Measurements from ENCODE around the gene GPHN.

Gene GPHN

GRCh38 chr14:67004521-67004920 lies 496.6 kb downstream of the GPHN start:
- no peak for TF ChIP-seq POLR2AphosphoS5 (IDR thresholded peaks at IDR 0.05; ENCODE audit: low read depth, low read length)
- TF ChIP-seq PAX5 (IDR thresholded peaks at IDR 0.05; ENCODE audit: insufficient read depth, low read length, severe bottlenecking) = no peak
- no peak for TF ChIP-seq TAF1 (IDR thresholded peaks at IDR 0.05; ENCODE audit: low read depth, low read length)
- TF ChIP-seq SPI1 (IDR thresholded peaks at IDR 0.05; ENCODE audit: low read depth, low read length) = no peak
- no peak for TF ChIP-seq POLR2A (IDR thresholded peaks at IDR 0.05; ENCODE audit: low read depth, low read length)
- TF ChIP-seq POU2F2 (IDR thresholded peaks at IDR 0.05; ENCODE audit: low read depth, low read length) = no peak
- no peak for FAIRE-seq
- no peak for DNase-seq (ENCODE audit: insufficient read length, low spot score)

DNA sequence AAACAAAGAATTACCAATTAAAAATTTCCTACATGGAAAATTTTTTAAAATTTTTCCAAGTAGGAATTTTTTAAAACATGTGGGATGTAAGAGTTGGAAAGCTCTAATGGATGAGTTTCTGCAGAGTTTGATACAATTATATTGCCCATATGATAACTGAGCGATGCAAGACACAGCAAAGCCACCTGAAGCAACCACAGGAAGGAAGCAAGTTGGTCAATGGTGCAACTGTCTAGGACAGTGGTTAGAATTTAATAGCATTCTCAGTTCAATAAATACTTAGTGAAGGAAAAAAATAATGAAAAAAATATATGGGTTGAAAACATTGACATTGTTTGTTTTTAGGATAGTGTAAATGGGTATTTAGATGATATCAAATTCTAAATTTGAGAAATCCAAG lies 502.7 kb downstream of the GPHN start:
- no peak for DNase-seq (ENCODE audit: insufficient read length, low spot score)
- TF ChIP-seq PAX5 (IDR thresholded peaks at IDR 0.05; ENCODE audit: insufficient read depth, low read length, severe bottlenecking) (no peak), POLR2A (IDR thresholded peaks at IDR 0.05; ENCODE audit: low read depth, low read length) (no peak), POLR2AphosphoS5 (IDR thresholded peaks at IDR 0.05; ENCODE audit: low read depth, low read length) (no peak), SPI1 (IDR thresholded peaks at IDR 0.05; ENCODE audit: low read depth, low read length) (no peak), TAF1 (IDR thresholded peaks at IDR 0.05; ENCODE audit: low read depth, low read length) (no peak), POU2F2 (IDR thresholded peaks at IDR 0.05; ENCODE audit: low read depth, low read length) (no peak)
- no peak for FAIRE-seq

- no peak for FAIRE-seq
These were observed 508.9 kb downstream of the GPHN start for GRCh38 chr14:67016856-67017255.

GRCh38 chr14:67018720-67019119 lies 510.8 kb downstream of the GPHN start:
- TF ChIP-seq POLR2AphosphoS5 (IDR thresholded peaks at IDR 0.05; ENCODE audit: low read depth, low read length) (no peak), SPI1 (IDR thresholded peaks at IDR 0.05; ENCODE audit: low read depth, low read length) (peak; percentile 95), POU2F2 (IDR thresholded peaks at IDR 0.05; ENCODE audit: low read depth, low read length) (no peak), PAX5 (IDR thresholded peaks at IDR 0.05; ENCODE audit: insufficient read depth, low read length, severe bottlenecking) (no peak), TAF1 (IDR thresholded peaks at IDR 0.05; ENCODE audit: low read depth, low read length) (no peak), POLR2A (IDR thresholded peaks at IDR 0.05; ENCODE audit: low read depth, low read length) (no peak)
- DNase-seq (ENCODE audit: insufficient read length, low spot score) (no peak), FAIRE-seq (peak; percentile 87)

More at GRCh38 chr14:67016856-67017255, 508.9 kb downstream of the GPHN start:
- TF ChIP-seq SPI1 (IDR thresholded peaks at IDR 0.05; ENCODE audit: low read depth, low read length) = no peak
- no peak for TF ChIP-seq POLR2AphosphoS5 (IDR thresholded peaks at IDR 0.05; ENCODE audit: low read depth, low read length)
- TF ChIP-seq TAF1 (IDR thresholded peaks at IDR 0.05; ENCODE audit: low read depth, low read length) = no peak
- TF ChIP-seq PAX5 (IDR thresholded peaks at IDR 0.05; ENCODE audit: insufficient read depth, low read length, severe bottlenecking) = no peak
- TF ChIP-seq POU2F2 (IDR thresholded peaks at IDR 0.05; ENCODE audit: low read depth, low read length) = no peak
- TF ChIP-seq POLR2A (IDR thresholded peaks at IDR 0.05; ENCODE audit: low read depth, low read length) = no peak
- no peak for DNase-seq (ENCODE audit: insufficient read length, low spot score)

DNA sequence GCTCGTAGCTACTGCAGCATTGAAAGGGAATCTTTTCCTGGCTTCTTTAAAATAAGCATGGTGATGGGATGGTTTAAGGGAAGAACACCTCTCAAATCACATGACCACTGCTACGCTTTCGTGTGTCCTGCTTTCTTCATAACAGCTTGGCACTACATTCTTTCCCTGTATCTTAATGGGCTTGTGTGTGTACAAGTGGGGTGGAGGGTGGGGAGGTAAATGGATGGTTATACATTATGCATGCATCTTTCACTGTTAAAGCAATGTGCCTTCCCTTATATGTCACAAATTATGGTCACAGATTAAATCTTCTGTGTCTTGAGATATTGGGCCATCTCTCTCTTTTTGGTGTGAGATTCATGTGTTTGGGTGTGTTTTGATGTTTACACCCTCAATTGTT lies 511.8 kb downstream of the GPHN start:
- TF ChIP-seq POLR2AphosphoS5 (IDR thresholded peaks at IDR 0.05; ENCODE audit: low read depth, low read length) (no peak), TAF1 (IDR thresholded peaks at IDR 0.05; ENCODE audit: low read depth, low read length) (no peak), POU2F2 (IDR thresholded peaks at IDR 0.05; ENCODE audit: low read depth, low read length) (no peak), POLR2A (IDR thresholded peaks at IDR 0.05; ENCODE audit: low read depth, low read length) (no peak), PAX5 (IDR thresholded peaks at IDR 0.05; ENCODE audit: insufficient read depth, low read length, severe bottlenecking) (no peak), SPI1 (IDR thresholded peaks at IDR 0.05; ENCODE audit: low read depth, low read length) (no peak)
- peak; percentile 71 for FAIRE-seq
- DNase-seq (ENCODE audit: insufficient read length, low spot score) = no peak

DNA sequence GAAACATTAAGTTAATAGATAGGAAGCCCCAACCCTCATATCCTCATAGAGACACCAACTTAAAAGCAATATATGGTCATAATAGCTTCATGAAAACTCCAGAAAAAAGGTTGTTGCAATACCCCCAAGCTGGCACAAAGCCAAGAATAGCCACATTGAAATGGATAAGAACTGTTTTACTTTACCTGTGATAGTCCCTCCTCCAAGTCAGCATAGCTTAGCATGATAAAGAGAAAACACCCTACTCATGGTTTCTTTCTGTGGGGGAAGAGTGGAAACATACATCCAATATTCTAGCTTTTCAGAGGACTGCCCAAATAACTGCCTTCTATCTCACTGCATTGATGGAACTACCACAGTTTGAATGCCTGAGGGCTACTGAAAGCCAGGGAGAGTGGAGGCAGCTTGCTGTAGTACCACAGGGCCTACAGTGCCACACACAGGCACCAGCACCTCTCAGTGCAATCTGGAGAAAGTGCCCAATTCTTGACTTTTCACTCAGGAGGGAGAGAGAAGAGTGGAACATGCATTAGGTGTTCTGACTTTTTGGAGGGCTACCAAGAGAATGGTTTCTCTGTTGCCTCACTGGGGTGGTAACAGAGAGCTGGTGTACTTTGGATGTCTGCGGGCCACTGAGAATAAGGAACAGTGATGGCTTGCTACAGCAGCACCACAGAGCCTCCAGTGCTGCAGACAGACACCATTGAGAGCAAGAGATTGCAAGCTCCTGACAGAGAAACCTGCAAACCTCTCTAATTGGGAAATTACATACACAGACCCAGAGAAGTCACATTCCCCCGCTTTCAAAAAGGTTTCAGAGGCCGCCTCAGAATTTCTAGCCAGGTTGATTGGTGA lies 524.2 kb downstream of the GPHN start:
- no peak for FAIRE-seq
- DNase-seq (ENCODE audit: insufficient read length, low spot score) = no peak
- TF ChIP-seq PAX5 (IDR thresholded peaks at IDR 0.05; ENCODE audit: insufficient read depth, low read length, severe bottlenecking) = no peak
- TF ChIP-seq POLR2AphosphoS5 (IDR thresholded peaks at IDR 0.05; ENCODE audit: low read depth, low read length) = no peak
- TF ChIP-seq POLR2A (IDR thresholded peaks at IDR 0.05; ENCODE audit: low read depth, low read length) = no peak
- TF ChIP-seq POU2F2 (IDR thresholded peaks at IDR 0.05; ENCODE audit: low read depth, low read length) = no peak
- TF ChIP-seq SPI1 (IDR thresholded peaks at IDR 0.05; ENCODE audit: low read depth, low read length) = no peak
- TF ChIP-seq TAF1 (IDR thresholded peaks at IDR 0.05; ENCODE audit: low read depth, low read length) = no peak

- FAIRE-seq (no peak), DNase-seq (ENCODE audit: insufficient read length, low spot score) (no peak)
- TF ChIP-seq POLR2AphosphoS5 (IDR thresholded peaks at IDR 0.05; ENCODE audit: low read depth, low read length) = no peak
- no peak for TF ChIP-seq SPI1 (IDR thresholded peaks at IDR 0.05; ENCODE audit: low read depth, low read length)
- TF ChIP-seq PAX5 (IDR thresholded peaks at IDR 0.05; ENCODE audit: insufficient read depth, low read length, severe bottlenecking) = no peak
- no peak for TF ChIP-seq POLR2A (IDR thresholded peaks at IDR 0.05; ENCODE audit: low read depth, low read length)
- no peak for TF ChIP-seq TAF1 (IDR thresholded peaks at IDR 0.05; ENCODE audit: low read depth, low read length)
- no peak for TF ChIP-seq POU2F2 (IDR thresholded peaks at IDR 0.05; ENCODE audit: low read depth, low read length)
These were observed 537.5 kb downstream of the GPHN start for GRCh38 chr14:67045440-67045839.

GRCh38 chr14:67050896-67051295 lies 542.9 kb downstream of the GPHN start:
- FAIRE-seq (no peak), DNase-seq (ENCODE audit: insufficient read length, low spot score) (no peak)
- TF ChIP-seq PAX5 (IDR thresholded peaks at IDR 0.05; ENCODE audit: insufficient read depth, low read length, severe bottlenecking) = no peak
- no peak for TF ChIP-seq SPI1 (IDR thresholded peaks at IDR 0.05; ENCODE audit: low read depth, low read length)
- no peak for TF ChIP-seq POU2F2 (IDR thresholded peaks at IDR 0.05; ENCODE audit: low read depth, low read length)
- TF ChIP-seq TAF1 (IDR thresholded peaks at IDR 0.05; ENCODE audit: low read depth, low read length) = no peak

DNA sequence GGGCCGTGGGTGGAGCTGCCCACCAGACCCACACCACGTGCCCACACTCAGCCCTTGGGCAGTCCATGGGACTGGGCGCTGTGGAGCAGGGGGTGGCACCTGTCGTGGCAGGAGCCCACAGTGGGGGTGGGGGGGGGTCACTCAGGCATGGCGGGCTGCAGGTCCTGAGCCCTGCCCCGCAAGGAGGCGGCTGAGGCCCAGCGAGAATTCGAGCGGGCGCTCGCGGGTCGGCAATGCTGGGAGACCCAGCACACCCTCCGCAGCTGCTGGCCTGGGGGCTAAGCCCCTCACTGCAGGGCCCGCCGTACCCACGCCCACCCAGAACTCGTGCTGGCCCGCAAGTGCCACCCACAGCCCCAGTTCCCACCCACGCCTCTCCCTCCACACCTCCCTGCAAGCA lies 548.7 kb downstream of the GPHN start:
- DNase-seq (ENCODE audit: insufficient read length, low spot score) = no peak
- TF ChIP-seq TAF1 (IDR thresholded peaks at IDR 0.05; ENCODE audit: low read depth, low read length) (no peak), POLR2A (IDR thresholded peaks at IDR 0.05; ENCODE audit: low read depth, low read length) (no peak), POLR2AphosphoS5 (IDR thresholded peaks at IDR 0.05; ENCODE audit: low read depth, low read length) (no peak), SPI1 (IDR thresholded peaks at IDR 0.05; ENCODE audit: low read depth, low read length) (no peak), POU2F2 (IDR thresholded peaks at IDR 0.05; ENCODE audit: low read depth, low read length) (no peak), PAX5 (IDR thresholded peaks at IDR 0.05; ENCODE audit: insufficient read depth, low read length, severe bottlenecking) (no peak)
- no peak for FAIRE-seq
